ENCODE results near the gene DUOXA1. TPM values are rescaled to one million over a fixed set of nuclear protein-coding genes. Genes with fewer than 3 reads are reported as not detected.
"Not testable (repeated sequence)": the region's sequence is repeated elsewhere in the genome, so short reads cannot be mapped to it uniquely, and the experiment has no call there.

DUOXA1 gene
- polyA plus RNA-seq, 1 donor: 0.15 TPM

GRCh38 chr15:45091161-45091560 lies 38.5 kb downstream of the DUOXA1 start:
- no peak overlapping the region for H3K4me3 ChIP-seq (ENCODE audit: low read length)
- no peaks in the 10 kb centered on the region for H3K36me3 ChIP-seq (ENCODE audit: control insufficient read depth, insufficient read depth, low read length)
- peaks cover 33% of the 10 kb centered on the region for H3K27me3 ChIP-seq (ENCODE audit: control insufficient read depth, insufficient read depth, low read length)
- WGBS (ENCODE audit: insufficient coverage, low lambda C conversion rate): 57% methylated on average over 2 of the region's 7 CpGs
- no peak overlapping the region for H3K27ac ChIP-seq (ENCODE audit: low read length)
- no peak for DNase-seq
- H3K9me3 ChIP-seq (ENCODE audit: control insufficient read depth, low read depth, low read length): no peaks in the 10 kb centered on the region
- no peaks in the 10 kb centered on the region for H3K4me1 ChIP-seq (ENCODE audit: control insufficient read depth, insufficient read depth, low read length)

- Histone ChIP-seq H3K9me3 (ENCODE audit: control insufficient read depth, low read depth, low read length) (no peaks in the 10 kb centered on the region), H3K27me3 (ENCODE audit: control insufficient read depth, insufficient read depth, low read length) (peaks cover 33% of the 10 kb centered on the region), H3K27ac (ENCODE audit: low read length) (no peak overlapping the region), H3K4me3 (ENCODE audit: low read length) (no peak overlapping the region), H3K36me3 (ENCODE audit: control insufficient read depth, insufficient read depth, low read length) (no peaks in the 10 kb centered on the region), H3K4me1 (ENCODE audit: control insufficient read depth, insufficient read depth, low read length) (no peaks in the 10 kb centered on the region)
- WGBS (ENCODE audit: insufficient coverage, low lambda C conversion rate): 0% methylated on average over 1 of the region's 3 CpGs
- no peak for DNase-seq
Observed at GRCh38 chr15:45089712-45090373, 39.8 kb downstream of the DUOXA1 start.

GRCh38 chr15:45088801-45089711 lies 40.6 kb downstream of the DUOXA1 start:
- H3K4me1 ChIP-seq (ENCODE audit: control insufficient read depth, insufficient read depth, low read length): no peaks in the 10 kb centered on the region
- WGBS (ENCODE audit: insufficient coverage, low lambda C conversion rate): 100% methylated on average over 1 of the region's 10 CpGs
- no peak overlapping the region for H3K27ac ChIP-seq (ENCODE audit: low read length)
- H3K9me3 ChIP-seq (ENCODE audit: control insufficient read depth, low read depth, low read length): no peaks in the 10 kb centered on the region
- no peak overlapping the region for H3K4me3 ChIP-seq (ENCODE audit: low read length)
- H3K27me3 ChIP-seq (ENCODE audit: control insufficient read depth, insufficient read depth, low read length): peaks cover 32% of the 10 kb centered on the region
- DNase-seq: no peak
- H3K36me3 ChIP-seq (ENCODE audit: control insufficient read depth, insufficient read depth, low read length): no peaks in the 10 kb centered on the region

- Histone ChIP-seq H3K27me3 (ENCODE audit: control insufficient read depth, insufficient read depth, low read length) (peaks cover 23% of the 10 kb centered on the region), H3K4me3 (ENCODE audit: low read length) (no peak overlapping the region), H3K27ac (ENCODE audit: low read length) (no peak overlapping the region), H3K9me3 (ENCODE audit: control insufficient read depth, low read depth, low read length) (no peaks in the 10 kb centered on the region), H3K36me3 (ENCODE audit: control insufficient read depth, insufficient read depth, low read length) (no peaks in the 10 kb centered on the region), H3K4me1 (ENCODE audit: control insufficient read depth, insufficient read depth, low read length) (no peaks in the 10 kb centered on the region)
- no CpG with 5 or more reads among the region's 1 CpG for WGBS (ENCODE audit: insufficient coverage, low lambda C conversion rate)
- DNase-seq: no peak
Observed at GRCh38 chr15:45087513-45087912, 42.2 kb downstream of the DUOXA1 start.

- no peak for DNase-seq
- Histone ChIP-seq H3K36me3 (ENCODE audit: control insufficient read depth, insufficient read depth, low read length) (no peaks in the 10 kb centered on the region), H3K27ac (ENCODE audit: low read length) (no peak overlapping the region), H3K27me3 (ENCODE audit: control insufficient read depth, insufficient read depth, low read length) (peaks cover 6% of the 10 kb centered on the region), H3K9me3 (ENCODE audit: control insufficient read depth, low read depth, low read length) (no peaks in the 10 kb centered on the region), H3K4me1 (ENCODE audit: control insufficient read depth, insufficient read depth, low read length) (no peaks in the 10 kb centered on the region), H3K4me3 (ENCODE audit: low read length) (no peak overlapping the region)
- 94% methylated on average over 2 of the region's 3 CpGs for WGBS (ENCODE audit: insufficient coverage, low lambda C conversion rate)
Observed at GRCh38 chr15:45084163-45084562, 45.5 kb downstream of the DUOXA1 start.

GRCh38 chr15:45083223-45083622 lies 46.5 kb downstream of the DUOXA1 start:
- Histone ChIP-seq H3K4me1 (ENCODE audit: control insufficient read depth, insufficient read depth, low read length) (no peaks in the 10 kb centered on the region), H3K9me3 (ENCODE audit: control insufficient read depth, low read depth, low read length) (no peaks in the 10 kb centered on the region), H3K27ac (ENCODE audit: low read length) (no peak overlapping the region), H3K27me3 (ENCODE audit: control insufficient read depth, insufficient read depth, low read length) (peaks cover 5% of the 10 kb centered on the region), H3K36me3 (ENCODE audit: control insufficient read depth, insufficient read depth, low read length) (no peaks in the 10 kb centered on the region), H3K4me3 (ENCODE audit: low read length) (no peak overlapping the region)
- no peak for DNase-seq

- H3K27me3 ChIP-seq (ENCODE audit: control insufficient read depth, insufficient read depth, low read length); H3K4me1 ChIP-seq (ENCODE audit: control insufficient read depth, insufficient read depth, low read length); DNase-seq; H3K4me3 ChIP-seq (ENCODE audit: low read length); H3K27ac ChIP-seq (ENCODE audit: low read length); H3K9me3 ChIP-seq (ENCODE audit: control insufficient read depth, low read depth, low read length); H3K36me3 ChIP-seq (ENCODE audit: control insufficient read depth, insufficient read depth, low read length): not testable (repeated sequence)
- WGBS (ENCODE audit: insufficient coverage, low lambda C conversion rate): no CpG with 5 or more reads among the region's 10 CpGs
Observed at GRCh38 chr15:45082412-45082811, 47.3 kb downstream of the DUOXA1 start.

GRCh38 chr15:45080593-45080992 lies 49.1 kb downstream of the DUOXA1 start:
- not testable (repeated sequence) for H3K27ac ChIP-seq (ENCODE audit: low read length); H3K9me3 ChIP-seq (ENCODE audit: control insufficient read depth, low read depth, low read length); H3K27me3 ChIP-seq (ENCODE audit: control insufficient read depth, insufficient read depth, low read length); H3K4me3 ChIP-seq (ENCODE audit: low read length); DNase-seq; H3K36me3 ChIP-seq (ENCODE audit: control insufficient read depth, insufficient read depth, low read length); H3K4me1 ChIP-seq (ENCODE audit: control insufficient read depth, insufficient read depth, low read length)
- WGBS (ENCODE audit: insufficient coverage, low lambda C conversion rate): no CpG with 5 or more reads among the region's 3 CpGs

- DNase-seq: peak in 1 of 2 donors; percentile 53
- H3K27me3 ChIP-seq (ENCODE audit: control insufficient read depth, insufficient read depth, low read length); H3K36me3 ChIP-seq (ENCODE audit: control insufficient read depth, insufficient read depth, low read length); H3K4me3 ChIP-seq (ENCODE audit: low read length); H3K4me1 ChIP-seq (ENCODE audit: control insufficient read depth, insufficient read depth, low read length); H3K27ac ChIP-seq (ENCODE audit: low read length); H3K9me3 ChIP-seq (ENCODE audit: control insufficient read depth, low read depth, low read length): not testable (repeated sequence)
- WGBS (ENCODE audit: insufficient coverage, low lambda C conversion rate): no CpG with 5 or more reads among the region's 5 CpGs
Observed at GRCh38 chr15:45079628-45080246, 49.9 kb downstream of the DUOXA1 start.

GRCh38 chr15:45079201-45079600 lies 50.5 kb downstream of the DUOXA1 start:
- WGBS (ENCODE audit: insufficient coverage, low lambda C conversion rate): no CpG with 5 or more reads among the region's 5 CpGs
- not testable (repeated sequence) for H3K27ac ChIP-seq (ENCODE audit: low read length); H3K9me3 ChIP-seq (ENCODE audit: control insufficient read depth, low read depth, low read length); DNase-seq; H3K4me1 ChIP-seq (ENCODE audit: control insufficient read depth, insufficient read depth, low read length); H3K27me3 ChIP-seq (ENCODE audit: control insufficient read depth, insufficient read depth, low read length); H3K4me3 ChIP-seq (ENCODE audit: low read length); H3K36me3 ChIP-seq (ENCODE audit: control insufficient read depth, insufficient read depth, low read length)
